Measurements from ENCODE around the gene ERO1B.

GRCh38 chr1:236320671-236321070 lies 38.9 kb upstream of the ERO1B start:
- TF ChIP-seq CEBPB (IDR thresholded peaks at IDR 0.05; ENCODE audit: borderline replicate concordance, low read depth, low read length), result no peak
- TF ChIP-seq NFE2L1 (CRISPR knock-in tag; IDR thresholded peaks at IDR 0.05; ENCODE audit: borderline replicate concordance), result no peak
- no peak for TF ChIP-seq POLR2A (IDR thresholded peaks at IDR 0.05; ENCODE audit: insufficient read depth in 1 of 2, low read depth in 2 of 2, low read length in 2 of 2)
- TF ChIP-seq CTCF (CRISPR knock-in tag; IDR thresholded peaks at IDR 0.05), result no peak
- no peak for TF ChIP-seq ZNF430 (CRISPR knock-in tag; IDR thresholded peaks at IDR 0.05)
- TF ChIP-seq GMEB2 (CRISPR knock-in tag; IDR thresholded peaks at IDR 0.05; ENCODE audit: low read depth), result no peak
